Measurements from ENCODE around the gene MICAL3.

Gene MICAL3

DNA sequence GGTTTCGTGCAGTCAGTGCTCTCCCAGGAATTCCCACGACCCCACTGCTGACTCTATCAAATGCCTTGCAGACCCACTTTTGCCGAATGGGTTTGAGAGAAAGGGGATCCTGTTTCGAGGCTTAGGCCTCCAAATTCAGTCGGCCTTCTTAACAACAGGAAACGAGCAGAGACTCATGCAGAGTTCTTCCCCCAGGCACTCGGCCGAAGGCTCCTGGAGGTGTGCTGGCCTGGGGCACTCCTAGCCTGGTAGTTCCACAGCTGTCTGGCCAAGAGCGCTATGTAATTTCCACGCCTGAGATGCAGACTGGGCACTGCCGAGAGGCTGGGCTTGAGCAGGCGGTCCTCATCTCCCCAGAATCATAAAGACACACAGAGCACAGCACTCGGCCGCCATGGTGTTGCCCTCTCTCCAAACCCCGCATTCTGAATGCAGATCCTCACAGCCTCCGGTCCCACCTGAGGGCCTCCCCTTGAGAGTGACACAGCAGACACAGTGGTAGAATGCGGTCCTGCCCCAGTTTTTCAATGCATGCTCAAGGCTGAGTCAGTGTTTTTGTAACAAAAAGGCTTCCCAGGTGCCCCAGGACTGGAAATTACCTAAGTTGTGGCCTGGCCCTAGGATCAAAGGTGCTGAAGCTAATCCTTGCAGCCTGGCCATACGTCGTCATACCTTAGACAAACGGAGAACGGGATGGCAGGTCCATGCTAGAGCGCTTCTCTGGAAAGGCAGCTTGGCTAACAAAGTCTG, 219.9 kb downstream of the MICAL3 start:
- DNase-seq: no peak

DNA sequence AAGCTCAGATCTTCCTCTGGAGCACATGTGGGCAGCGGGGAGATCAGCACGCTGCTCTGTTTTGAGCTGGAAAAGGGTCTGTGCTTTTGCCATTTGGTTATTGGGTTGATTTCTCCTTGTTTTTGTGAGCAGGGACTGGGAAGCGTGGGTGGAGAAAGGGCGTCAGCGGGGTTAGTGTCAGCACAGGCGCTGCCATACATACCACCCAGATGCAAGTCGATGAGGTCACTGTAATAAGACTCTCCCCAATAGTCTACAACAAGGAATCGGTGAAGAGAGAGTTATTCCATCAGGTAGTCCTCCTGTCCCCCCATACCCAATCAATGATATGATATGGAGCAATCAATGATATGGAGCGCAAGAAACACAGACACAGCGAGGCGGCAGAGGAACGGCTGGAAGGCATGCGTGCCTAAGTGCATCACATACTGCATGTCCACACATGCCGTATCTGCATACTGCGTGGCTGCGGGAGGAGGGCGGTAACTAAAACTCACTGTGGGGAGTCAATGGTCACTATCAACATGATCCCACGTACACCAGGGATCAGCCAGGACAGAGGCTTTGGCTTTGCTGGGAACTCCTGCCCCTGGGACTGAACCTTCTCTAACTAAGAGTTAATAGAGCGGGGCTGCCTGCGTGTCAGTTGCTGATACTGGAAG, 220.6 kb downstream of the MICAL3 start:
- DNase-seq: no peak

DNA sequence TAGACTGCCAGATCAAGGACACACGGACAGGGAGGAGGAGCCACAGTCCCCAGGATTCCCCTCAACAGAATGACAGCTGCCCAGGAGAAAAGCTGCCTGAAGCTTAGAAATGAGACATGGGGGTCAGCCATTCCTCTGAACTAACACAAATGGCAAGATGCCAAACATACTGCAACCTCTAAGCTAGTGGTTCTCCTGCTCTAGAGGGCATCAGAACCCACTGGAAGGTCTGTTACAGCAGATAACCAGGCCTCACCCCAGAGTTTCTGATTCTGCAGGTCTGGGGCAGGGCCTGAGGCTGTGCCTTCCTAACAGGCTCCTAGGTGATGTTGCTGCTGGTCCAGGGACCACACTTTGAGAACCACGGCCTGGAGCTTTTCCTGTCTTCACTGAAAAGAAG, 221.5 kb downstream of the MICAL3 start:
- no peak for DNase-seq

DNA sequence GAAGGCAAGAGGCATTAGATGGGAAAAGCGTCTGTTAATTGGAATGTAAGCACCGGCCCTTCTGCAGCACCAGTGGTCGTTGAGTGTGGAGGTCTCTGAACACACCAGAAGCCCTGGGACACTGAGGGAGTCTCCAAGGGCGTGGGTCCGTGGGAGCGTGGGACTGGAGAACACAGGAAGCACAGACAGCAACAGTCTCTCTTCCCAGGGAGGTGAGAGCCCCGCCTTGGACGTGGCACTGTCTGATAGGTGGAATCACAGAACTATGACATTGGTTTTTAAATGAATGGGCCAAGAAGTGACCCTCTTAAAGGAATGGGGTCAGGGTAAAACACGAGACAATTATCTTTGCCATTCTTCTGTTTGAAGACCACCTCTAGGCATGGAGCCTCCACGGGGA, 221.9 kb downstream of the MICAL3 start:
- no peak for DNase-seq

DNA sequence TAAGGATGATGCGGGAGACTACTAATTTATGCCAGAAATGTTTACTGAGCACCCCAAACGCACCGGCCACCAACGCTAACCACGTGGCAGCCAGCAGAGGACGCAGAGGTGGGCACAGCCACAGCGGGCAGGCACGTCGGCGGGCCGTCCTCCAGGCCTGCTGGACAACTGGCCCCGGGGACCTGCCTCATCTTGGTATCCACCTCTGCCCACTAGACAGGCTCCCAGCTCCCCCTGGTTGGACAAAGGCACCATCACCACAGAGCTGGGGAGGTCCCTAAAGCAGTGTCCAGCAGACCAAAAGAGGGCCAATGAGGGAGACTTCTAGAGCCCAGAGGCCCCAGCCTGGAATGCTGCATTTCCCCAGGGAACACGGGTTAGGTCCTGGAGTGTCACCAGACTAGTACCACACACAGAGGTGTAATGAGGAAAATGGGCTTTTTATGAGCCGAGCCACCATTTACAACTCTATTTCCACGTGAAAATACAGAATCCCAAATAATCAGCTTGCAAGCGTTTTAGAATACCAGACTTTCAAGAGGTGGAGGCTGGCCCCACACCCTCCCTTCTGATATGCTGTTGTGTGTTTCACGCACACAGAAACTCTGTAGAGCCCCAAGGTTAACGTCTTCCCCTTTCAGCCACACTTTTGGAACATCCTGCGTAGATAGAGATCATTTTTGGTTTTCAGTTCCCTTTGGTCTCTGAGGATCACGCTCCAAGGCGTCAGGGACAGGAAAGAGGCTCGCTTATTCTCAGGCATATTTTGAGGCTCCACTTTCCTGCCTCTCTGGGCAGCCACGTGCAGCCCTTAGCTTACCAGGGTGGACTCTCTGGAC, 226.4 kb downstream of the MICAL3 start:
- DNase-seq: no peak

DNA sequence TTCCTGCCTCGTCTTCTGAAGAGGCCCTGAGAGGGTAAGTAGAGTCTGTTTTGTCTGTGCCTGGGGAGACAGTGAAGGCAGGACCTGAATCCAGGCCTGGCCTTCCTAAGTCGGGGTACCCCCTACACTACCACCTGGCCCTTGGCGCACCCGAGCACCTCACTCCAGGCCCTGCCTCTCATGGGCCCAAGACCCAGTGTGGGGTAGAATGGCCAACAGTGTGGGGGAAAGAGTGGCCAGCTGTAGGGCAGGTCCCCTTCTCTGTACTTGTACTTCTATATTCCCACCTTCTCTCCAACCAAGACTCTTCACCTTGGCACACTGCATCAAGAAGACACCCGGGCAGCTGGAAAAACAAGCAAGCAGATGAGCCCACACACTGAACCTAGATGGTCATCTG, 227.7 kb downstream of the MICAL3 start:
- DNase-seq: no peak

DNA sequence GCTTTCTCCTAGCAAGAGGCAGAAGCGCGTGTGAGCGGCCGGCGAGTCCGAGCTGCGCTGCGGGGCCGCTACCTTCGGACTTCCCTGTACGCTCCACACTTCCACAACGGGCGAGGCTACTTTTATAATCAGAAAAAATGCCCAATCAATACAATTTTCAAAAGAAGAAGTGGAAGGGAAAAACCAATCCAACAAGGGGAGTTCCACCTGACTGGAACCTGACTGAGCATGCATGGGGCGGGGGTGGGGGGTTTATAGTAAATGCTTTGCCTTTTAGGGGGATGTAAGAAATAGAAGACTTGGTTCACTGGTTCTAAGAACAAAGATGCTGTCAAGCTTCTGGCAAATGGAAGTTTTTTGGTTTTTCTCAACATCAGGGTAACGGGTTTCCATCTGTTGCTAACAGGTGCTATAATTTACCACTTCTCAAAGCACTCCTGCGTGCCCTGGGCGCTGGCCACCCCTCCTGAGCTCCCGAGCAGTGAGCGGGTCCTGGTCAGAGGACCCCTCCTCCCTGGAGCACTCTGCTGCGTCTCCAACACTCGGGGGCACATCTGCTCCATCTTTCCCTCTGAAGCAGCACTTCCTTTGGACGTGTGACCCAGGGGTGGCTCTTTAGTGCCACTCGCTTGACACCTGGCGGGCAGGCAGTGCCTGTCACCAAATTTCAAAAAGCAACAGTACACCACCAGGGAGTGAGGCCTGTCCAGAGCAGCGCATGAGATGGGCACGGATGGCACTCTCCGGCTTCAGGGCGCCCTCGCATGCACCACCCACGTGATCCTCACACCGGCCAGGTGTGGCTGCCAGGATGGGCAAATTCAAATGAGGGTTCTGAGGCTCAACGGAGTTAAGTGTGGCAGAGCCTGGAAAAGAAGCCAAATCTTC, 228.5 kb downstream of the MICAL3 start:
- no peak for DNase-seq

DNA sequence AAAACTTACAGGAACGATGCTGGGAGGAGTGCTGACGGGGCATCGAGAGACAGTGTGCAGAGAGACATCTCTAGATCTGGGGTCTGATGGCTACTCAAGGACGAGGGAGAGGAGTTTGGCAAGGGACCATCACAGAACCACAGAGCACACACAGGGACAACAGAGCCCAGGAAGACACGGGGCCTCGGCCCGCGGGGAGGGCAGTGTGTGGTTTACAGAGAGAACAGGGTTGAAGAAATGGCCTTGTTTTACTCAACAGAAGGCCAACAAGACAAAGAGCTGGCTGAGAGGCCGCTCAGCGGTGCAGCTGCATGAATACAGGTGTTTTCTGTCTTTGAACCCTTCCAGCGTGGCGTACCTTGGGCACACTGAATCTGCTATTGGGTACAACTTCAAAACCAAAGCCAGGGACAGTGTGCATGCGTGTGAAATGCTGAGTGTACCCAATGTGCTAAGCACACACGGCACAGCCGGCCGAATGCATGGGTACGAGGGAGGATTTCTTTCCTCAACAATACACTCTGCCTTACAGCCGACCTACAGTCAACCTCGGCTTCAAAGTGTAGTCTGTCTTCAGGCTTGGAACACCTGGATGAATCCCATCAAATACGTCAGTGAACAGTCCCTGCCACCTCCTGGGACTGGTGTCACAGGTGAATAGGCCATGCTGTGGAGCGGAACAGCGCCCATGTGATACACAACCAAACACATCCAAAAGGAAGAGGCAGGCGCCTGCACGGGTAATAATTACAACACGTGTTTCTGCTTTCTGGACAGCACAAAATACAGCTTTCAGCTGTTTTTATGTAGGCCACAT, 229.4 kb downstream of the MICAL3 start:
- no peak for DNase-seq

DNA sequence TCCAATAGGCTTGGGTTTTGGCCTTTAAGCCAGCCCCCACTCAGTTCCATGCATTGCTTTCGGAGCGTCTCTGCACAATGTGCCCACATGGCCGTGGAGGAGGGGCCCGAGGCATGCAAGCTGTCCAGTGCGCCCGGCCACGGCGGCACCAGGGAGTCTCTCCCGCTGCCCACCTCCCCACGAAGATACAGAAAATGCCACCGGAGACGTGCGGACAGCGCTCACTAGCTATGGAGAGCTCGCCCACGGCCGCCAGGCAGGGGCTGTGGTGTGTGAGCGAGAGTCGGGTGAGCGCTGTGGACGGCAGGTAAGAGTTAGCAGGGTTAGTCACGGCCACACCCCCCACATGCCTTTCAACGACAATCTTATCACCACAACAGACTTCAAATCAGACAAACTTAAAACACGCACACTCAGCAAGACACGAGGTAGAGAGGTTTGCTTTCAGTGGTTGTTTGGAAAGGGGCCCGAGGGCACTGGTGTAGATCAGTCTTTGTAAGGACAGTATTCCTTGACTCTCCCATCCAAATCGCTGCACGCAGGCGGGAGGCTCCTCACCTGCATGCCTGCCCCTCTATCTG, 231.4 kb downstream of the MICAL3 start:
- no peak for DNase-seq

DNA sequence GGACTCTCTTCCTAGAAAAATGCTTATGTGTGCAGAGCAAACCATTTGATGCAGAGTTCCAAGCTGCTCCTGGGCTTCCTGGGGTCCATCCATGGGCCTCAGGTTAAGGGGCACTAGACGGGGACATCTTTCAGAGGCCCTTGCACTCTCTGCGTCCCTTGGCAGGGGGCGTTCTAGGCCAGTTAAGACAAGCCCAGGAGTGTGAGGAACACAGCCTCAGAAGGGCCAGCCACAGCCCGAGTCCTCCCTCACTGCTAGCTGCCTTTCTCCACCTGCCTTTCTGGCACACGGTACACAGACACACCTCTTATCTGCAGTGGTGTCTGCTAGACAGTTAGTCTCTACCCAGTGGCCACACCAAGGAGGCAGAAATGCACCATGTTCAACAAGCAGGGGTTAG, 232.1 kb downstream of the MICAL3 start:
- DNase-seq: no peak

DNA sequence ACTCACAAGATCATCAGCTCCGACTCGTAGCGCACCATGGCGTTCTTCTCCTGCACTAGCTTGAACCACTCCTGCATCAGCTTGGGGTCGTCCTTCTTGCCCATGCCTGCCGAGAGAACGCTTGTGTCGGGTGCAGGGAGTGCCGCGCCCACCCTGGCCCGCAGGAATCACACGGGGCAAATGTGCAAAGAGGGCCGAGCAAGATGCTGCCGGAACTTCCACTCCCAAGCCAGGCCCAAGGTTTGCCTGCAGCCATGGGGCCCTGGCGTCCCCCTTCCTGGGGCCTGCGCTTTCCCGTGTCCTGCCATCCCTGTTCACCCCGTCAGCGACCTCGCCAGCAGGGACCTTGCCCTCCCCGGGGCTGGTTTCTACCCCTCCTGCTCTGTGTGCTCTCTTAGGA, 233.2 kb downstream of the MICAL3 start:
- no peak for DNase-seq

DNA sequence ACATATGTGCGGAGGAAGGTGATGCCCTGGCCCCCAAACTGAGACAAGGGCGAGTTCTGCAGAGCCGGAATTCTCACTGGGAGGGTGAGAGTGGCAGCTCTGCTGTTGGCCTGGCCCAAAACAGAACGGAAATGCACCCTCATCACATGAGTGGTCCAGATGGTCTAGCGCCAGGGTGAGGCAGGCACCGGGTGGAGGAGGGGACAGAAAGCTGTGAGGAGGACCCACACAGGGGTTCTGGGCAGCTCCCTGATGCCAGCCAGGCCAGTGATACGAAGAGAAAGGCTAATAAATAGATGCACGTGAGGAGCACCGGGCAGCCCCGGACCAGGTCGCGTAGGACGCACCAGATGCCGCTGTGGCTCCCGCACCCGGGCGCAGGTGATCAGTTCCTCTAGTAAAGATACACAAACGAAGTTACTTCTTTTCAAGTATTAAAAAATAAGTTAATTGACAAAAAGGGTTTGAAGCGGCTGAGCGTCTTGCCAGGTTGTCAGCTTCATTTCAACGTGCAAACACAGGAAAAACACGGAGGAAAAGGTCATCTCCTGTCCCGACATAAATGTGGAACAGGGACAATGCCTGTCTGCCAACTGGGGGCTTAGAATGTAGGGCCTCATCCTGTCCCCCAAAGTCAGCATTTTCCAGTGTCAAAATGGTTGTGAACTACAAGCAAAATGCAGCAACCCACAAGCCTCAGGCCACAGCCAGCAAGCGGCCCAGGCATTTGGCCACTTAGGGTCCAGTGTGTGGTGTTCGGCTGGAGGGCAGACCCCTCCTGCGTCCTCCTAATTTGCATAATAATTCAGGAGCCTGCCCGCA, 234.8 kb downstream of the MICAL3 start:
- no peak for DNase-seq

DNA sequence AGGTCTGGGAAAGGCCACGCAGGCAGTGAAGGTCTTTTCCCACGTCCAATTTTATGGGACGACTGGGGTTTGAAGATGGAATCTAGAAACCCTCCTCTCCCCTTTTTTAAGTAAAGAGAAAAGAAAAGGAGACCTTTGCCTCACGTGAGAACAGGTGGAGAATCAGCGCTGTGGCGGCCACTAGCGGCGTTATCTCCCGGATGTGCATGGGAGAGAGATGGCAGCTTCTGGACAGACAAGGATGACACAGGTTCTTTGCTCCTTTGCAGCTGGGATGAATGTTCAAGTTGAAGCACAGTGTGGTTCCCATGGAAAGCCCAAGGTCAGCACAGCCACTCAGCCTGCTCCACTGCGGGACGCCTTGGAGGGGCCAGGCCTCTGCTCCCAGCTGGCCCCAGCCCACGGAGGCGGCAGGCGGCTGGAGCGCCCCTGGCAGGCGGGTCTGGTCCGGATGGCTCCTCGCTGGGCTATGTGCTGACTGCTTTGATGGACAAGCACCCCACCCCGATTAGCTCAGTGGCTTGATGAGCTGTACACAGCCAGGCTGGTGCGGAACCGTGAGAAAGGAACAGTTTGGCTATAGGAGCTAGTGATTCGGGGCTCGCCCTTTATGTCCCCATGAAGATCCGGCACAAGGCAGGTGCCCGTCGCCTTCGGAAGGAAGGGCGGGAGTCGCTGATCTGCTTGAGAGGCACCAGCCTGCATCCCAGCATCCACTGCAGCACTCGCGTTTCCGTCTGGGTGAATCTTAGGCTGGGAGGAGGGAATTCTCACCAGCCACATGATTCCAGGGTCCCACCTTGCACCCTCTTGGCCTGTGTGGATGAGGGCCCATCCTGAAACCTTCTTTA, 235.6 kb downstream of the MICAL3 start:
- no peak for DNase-seq

DNA sequence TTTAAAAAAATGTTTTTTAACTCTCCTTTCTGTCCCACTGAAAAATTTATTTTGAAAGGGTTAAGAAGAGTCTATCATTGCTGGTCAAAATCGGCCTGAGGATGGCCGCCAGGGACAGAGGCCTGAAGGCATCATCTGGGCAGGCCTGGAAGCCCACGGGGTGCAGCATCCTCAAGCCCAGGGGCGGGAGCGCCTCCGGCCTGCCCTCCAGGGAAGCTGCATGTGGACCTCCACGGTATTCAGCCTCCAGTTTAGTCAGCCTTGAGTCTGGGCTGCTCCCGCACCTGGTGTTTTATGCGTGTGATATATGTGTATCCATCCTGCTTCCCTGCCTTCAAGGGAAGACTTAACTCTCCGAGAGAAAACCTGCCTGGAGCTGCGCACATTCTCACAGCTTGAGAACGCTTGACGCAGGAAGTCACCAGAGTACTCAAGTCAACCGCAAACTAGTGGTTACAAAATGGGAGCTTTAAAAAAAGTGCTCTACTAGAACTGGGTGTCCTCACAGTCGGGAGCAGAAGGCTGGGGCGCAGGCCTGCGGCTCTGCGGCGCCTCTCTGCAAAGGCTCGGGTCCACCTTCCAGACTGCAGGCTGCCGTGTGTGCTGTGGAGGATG, 236.5 kb downstream of the MICAL3 start:
- no peak for DNase-seq

DNA sequence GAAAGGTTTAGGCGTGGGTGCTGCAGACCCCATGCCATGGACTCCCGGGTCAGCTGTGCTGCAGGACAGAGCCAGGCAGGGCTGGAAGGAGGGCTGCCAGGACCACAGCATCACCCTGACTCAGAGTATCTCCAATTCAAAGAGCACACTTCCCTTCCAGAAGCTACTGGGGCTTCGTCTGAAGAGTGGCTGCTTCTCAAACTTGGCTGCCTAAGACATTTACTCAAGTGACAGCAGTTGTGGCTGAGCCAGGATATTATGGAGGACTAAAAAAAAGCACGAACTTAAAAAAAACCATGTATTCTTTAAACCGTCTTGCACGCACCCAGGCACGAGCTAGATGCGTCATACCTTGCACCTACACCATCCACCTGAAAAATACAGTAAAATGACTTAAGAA, 237.1 kb downstream of the MICAL3 start:
- DNase-seq: no peak

DNA sequence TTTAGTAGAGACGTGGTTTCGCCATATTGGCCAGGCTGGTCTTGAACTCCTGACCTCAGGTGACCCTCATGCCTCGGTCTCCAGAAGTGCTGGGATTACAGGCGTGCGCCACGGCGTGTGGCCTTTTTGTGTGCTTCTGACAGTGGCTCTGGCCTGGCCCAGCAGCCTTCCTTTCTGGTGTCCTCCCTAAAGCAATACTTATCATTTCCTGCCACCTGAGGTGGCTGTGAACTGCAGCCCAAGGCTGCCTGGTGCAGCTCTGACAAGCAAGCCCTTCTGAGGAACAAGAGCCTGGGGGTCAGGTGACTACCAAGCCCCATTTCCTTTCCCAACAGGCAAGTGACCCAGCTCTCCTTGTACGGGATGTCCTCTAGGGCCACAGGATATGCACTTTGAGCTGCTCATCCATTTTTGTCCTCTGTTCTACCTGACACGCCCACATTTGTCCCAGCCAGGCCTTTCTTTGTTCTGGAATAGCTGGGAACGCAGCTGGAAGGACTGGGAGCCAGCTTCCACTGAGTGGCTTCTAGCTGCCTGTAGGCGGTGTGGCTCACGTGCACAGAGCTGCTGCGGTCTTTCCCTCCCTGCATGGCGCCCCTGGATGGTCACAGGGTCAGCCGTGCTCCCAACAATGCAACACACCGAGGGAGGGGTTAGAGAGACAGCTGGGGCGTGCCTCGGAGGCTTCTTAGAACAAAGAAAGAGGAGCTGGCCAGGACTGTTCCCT, 237.8 kb downstream of the MICAL3 start:
- DNase-seq: no peak

DNA sequence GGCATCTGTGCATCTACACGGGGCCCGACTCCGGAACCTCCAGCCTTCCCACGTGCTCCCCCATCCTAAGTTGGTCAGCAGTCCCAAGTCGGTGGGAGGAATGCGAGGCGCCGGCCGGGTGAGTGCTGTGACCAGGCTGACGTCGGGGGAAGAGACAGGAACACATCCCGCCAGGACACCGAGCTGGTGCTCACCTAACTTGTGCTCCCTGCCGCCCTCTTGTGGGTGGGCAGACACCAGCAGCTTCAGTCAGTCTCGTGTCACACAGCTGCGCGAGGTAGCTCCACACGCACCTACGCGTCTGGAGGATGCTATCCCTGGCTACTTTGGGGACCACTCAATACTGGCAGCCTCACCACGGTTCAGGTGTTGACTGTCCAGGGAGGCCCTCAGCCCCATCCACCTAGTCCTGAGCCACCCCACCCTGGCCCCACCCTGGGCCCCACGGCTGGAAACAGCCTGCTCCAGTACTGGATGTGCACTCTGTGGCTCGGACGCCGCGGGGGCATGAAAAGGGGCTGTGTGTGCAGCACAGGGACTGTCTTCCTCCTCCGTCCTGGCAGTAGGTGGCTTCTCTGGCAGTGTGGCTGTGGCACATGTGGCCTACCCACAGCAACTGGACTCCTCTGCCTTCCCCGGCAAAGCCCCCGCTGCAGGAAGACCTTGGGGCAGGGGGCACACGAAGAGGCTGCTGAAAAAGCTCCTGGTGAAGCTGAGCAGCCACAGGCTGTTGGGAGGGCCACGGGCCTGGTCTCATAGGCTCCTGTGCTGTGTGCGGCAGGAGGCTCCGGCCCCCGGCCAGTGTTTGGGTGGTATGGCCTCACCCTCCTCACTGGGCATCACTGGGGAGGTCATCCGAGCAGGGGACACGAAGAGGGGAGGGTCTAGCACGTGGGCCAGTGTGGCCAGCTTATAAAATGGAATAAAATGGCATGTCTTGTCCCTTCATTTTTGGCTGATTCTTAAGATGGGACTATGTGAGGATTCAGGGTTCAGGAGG, 238.9 kb downstream of the MICAL3 start:
- DNase-seq: peak; percentile 84

Measured in CD4-positive, alpha-beta T cell treated with Interleukin-6 for 4 hours (primary cell).